HepG2 (cell line): ENCODE results near the gene S1PR5. TPM values are rescaled to one million over a fixed set of nuclear protein-coding genes. Genes with fewer than 3 reads are reported as not detected.
A peak's percentile ranks its signal among the peaks of the same experiment; 100 is the strongest.

Experiments used
- ARNT2 ChIP-seq: sonication (generic); formaldehyde crosslinking; IDR thresholded peaks from 2 replicates; pipeline ENCODE4 v1.8.0; 2022; ENCODE audit warnings: mild to moderate bottlenecking, low read depth, missing genetic modification reagents, moderate library complexity
- CENPT ChIP-seq: sonication (generic); formaldehyde crosslinking; IDR thresholded peaks from 2 replicates; pipeline ENCODE4 v1.8.0; 2022; ENCODE audit warnings: low read depth, mild to moderate bottlenecking, moderate library complexity, missing genetic modification reagents
- DDIT3 ChIP-seq: sonication (generic); formaldehyde crosslinking; IDR thresholded peaks from 2 replicates; pipeline ENCODE4 v1.4.0; 2020; ENCODE audit warnings: mild to moderate bottlenecking, missing genetic modification reagents
- GTF2F1 ChIP-seq: fragments of 150-350 bp; IDR thresholded peaks from 2 replicates; pipeline ENCODE4 v1.6.1; 2014; ENCODE audit warnings: low read length
- MIXL1 ChIP-seq: IDR thresholded peaks from 2 replicates; pipeline ENCODE4 v1.6.1; 2016
- NAIF1 ChIP-seq: sonication (generic); formaldehyde crosslinking; IDR thresholded peaks from 2 replicates; pipeline ENCODE4 v1.5.0; 2020; ENCODE audit warnings: mild to moderate bottlenecking, missing genetic modification reagents, borderline replicate concordance
- NONO ChIP-seq, 2 experiments: fragments of 450-650 bp in 1 of 2; sonication (generic) in 1 of 2; formaldehyde crosslinking in 1 of 2; IDR thresholded peaks in 1 of 2; conservative IDR thresholded peaks in 1 of 2; 2 replicates each; pipeline versions ENCODE4 v1.6.1 to v1.8.0; 2017 to 2022; ENCODE audit warnings: mild to moderate bottlenecking in 1 of 2, missing genetic modification reagents in 1 of 2, moderate library complexity in 1 of 2
- NR2F2 ChIP-seq: IDR thresholded peaks from 2 replicates; pipeline ENCODE4 v1.6.1; 2012; ENCODE audit warnings: low read depth, inconsistent platforms, borderline replicate concordance
- PHF21A ChIP-seq: sonication (generic); formaldehyde crosslinking; IDR thresholded peaks from 2 replicates; pipeline ENCODE4 v1.5.0; 2020; ENCODE audit warnings: mild to moderate bottlenecking, missing genetic modification reagents
- RELA ChIP-seq: sonication (generic); formaldehyde crosslinking; IDR thresholded peaks from 2 replicates; pipeline ENCODE4 v1.4.0; 2020; ENCODE audit warnings: missing genetic modification reagents
- SAP130 ChIP-seq: IDR thresholded peaks from 2 replicates; pipeline ENCODE4 v1.6.1; 2016; ENCODE audit warnings: low read depth
- SNAI1 ChIP-seq: sonication (generic); formaldehyde crosslinking; IDR thresholded peaks from 2 replicates; pipeline ENCODE4 v1.5.0; 2020; ENCODE audit warnings: mild to moderate bottlenecking, missing genetic modification reagents, borderline replicate concordance
- TOPORS ChIP-seq: sonication (generic); formaldehyde crosslinking; IDR thresholded peaks from 2 replicates; pipeline ENCODE4 v1.8.0; 2023; ENCODE audit warnings: mild to moderate bottlenecking, missing genetic modification reagents
- TP53 ChIP-seq: sonication (generic); formaldehyde crosslinking; conservative IDR thresholded peaks from 2 replicates; pipeline ENCODE4 v1.4.0; 2020; ENCODE audit warnings: missing genetic modification reagents
- U2AF1 ChIP-seq: fragments of 200-400 bp; formaldehyde crosslinking; optimal IDR thresholded peaks from 2 replicates; pipeline ENCODE3; 2017; ENCODE audit warnings: mild to moderate bottlenecking, low read depth, low read length
- ZNF205 ChIP-seq: IDR thresholded peaks from 2 replicates; pipeline ENCODE4 v1.6.1; 2018; ENCODE audit warnings: missing biosample characterization, missing genetic modification reagents
- ZNF251 ChIP-seq: sonication (generic); formaldehyde crosslinking; IDR thresholded peaks from 2 replicates; pipeline ENCODE4 v1.9.0; 2021; ENCODE audit warnings: mild to moderate bottlenecking, missing genetic modification reagents
- ZNF296 ChIP-seq: sonication (generic); formaldehyde crosslinking; conservative IDR thresholded peaks from 2 replicates; pipeline ENCODE4 v1.5.0; 2020; ENCODE audit warnings: mild to moderate bottlenecking, missing genetic modification reagents
- ZNF329 ChIP-seq: sonication (generic); formaldehyde crosslinking; IDR thresholded peaks from 2 replicates; pipeline ENCODE4 v1.9.0; 2021; ENCODE audit warnings: low read depth, mild to moderate bottlenecking, missing genetic modification reagents
- ZNF335 ChIP-seq: sonication (generic); formaldehyde crosslinking; IDR thresholded peaks from 2 replicates; pipeline ENCODE4 v1.4.0; 2020; ENCODE audit warnings: missing genetic modification reagents
- ZNF44 ChIP-seq: sonication (generic); formaldehyde crosslinking; IDR thresholded peaks from 2 replicates; pipeline ENCODE4 v1.5.1; 2020; ENCODE audit warnings: mild to moderate bottlenecking, missing genetic modification reagents
- ZNF737 ChIP-seq: sonication (generic); formaldehyde crosslinking; IDR thresholded peaks from 2 replicates; pipeline ENCODE4 v1.5.0; 2020; ENCODE audit warnings: missing genetic modification reagents, mild to moderate bottlenecking, borderline replicate concordance
- ZNF780A ChIP-seq: sonication (generic); formaldehyde crosslinking; IDR thresholded peaks from 2 replicates; pipeline ENCODE4 v1.8.0; 2022; ENCODE audit warnings: mild to moderate bottlenecking, missing genetic modification reagents, moderate library complexity
- ZNF781 ChIP-seq: sonication (generic); formaldehyde crosslinking; IDR thresholded peaks from 2 replicates; pipeline ENCODE4 v1.5.1; 2020; ENCODE audit warnings: borderline replicate concordance, mild to moderate bottlenecking, missing genetic modification reagents; ENCODE audit errors: not compliant biosample characterization
- ZNF790 ChIP-seq: sonication (generic); formaldehyde crosslinking; IDR thresholded peaks from 2 replicates; pipeline ENCODE4 v1.8.0; 2022; ENCODE audit warnings: missing genetic modification reagents, mild to moderate bottlenecking, borderline replicate concordance
- polyA plus RNA-seq, 8 experiments: library from polyadenylated mRNA; depleted of rRNA in 3 of 8; stranded (reverse) in 7 of 8; unstranded in 1 of 8; fragments of >200 nt; fragmentation: Illumina TruSeq in 4 of 8; extraction: Trizol in 4 of 8; gene quantifications; 2 replicates each; pipeline versions ENCODE4 v1.2.1 to v1.2.3, GENCODE V29; 2011 to 2016; ENCODE audit warnings: low read depth in 4 of 8, missing spikeins in 1 of 8, mixed read lengths in 1 of 8; ENCODE audit not compliant: insufficient read depth in 1 of 8
- total RNA-seq, 5 experiments: library from RNA; depleted of rRNA; stranded (reverse); fragments of >200 nt; fragmentation: Illumina TruSeq; extraction: Trizol; gene quantifications; 2 replicates each; pipeline ENCODE4 v1.2.3, GENCODE V29; 2016; ENCODE audit warnings: low read depth in 1 of 5
- TF ChIP-seq, protein P1 (sequence below): sonication (generic); formaldehyde crosslinking; conservative IDR thresholded peaks from 2 replicates; pipeline ENCODE4 v1.8.0; 2022; ENCODE audit warnings: low read depth, missing genetic modification reagents
- TF ChIP-seq, protein P2 (sequence below): sonication (generic); formaldehyde crosslinking; IDR thresholded peaks from 2 replicates; pipeline ENCODE4 v1.4.0; 2020; ENCODE audit warnings: mild to moderate bottlenecking, missing genetic modification reagents

The S1PR5 gene
- total and polyA plus RNA-seq, 2 of the 13 experiments (the other 11 are each of a cell fraction or from before 2014, with no cell fraction given), result 0.04 TPM; not detected in 1

- TF ChIP-seq, protein P1, sequence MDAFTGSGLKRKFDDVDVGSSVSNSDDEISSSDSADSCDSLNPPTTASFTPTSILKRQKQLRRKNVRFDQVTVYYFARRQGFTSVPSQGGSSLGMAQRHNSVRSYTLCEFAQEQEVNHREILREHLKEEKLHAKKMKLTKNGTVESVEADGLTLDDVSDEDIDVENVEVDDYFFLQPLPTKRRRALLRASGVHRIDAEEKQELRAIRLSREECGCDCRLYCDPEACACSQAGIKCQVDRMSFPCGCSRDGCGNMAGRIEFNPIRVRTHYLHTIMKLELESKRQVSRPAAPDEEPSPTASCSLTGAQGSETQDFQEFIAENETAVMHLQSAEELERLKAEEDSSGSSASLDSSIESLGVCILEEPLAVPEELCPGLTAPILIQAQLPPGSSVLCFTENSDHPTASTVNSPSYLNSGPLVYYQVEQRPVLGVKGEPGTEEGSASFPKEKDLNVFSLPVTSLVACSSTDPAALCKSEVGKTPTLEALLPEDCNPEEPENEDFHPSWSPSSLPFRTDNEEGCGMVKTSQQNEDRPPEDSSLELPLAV, result 0 out of 2 replicates have a peak, but pooled peaks have one; percentile 41
- no peak for TF ChIP-seq DDIT3 (CRISPR knock-in tag)
- TF ChIP-seq, protein P2, sequence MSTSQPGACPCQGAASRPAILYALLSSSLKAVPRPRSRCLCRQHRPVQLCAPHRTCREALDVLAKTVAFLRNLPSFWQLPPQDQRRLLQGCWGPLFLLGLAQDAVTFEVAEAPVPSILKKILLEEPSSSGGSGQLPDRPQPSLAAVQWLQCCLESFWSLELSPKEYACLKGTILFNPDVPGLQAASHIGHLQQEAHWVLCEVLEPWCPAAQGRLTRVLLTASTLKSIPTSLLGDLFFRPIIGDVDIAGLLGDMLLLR (CRISPR knock-in tag), result peak; percentile 88; the same call in 1 of the 2 replicates
- TF ChIP-seq RELA (CRISPR knock-in tag), result peak; percentile 67; the same call in 1 of the 2 replicates
- TF ChIP-seq NR2F2, result no peak
- TF ChIP-seq SNAI1 (CRISPR knock-in tag), result no peak
- TF ChIP-seq ZNF44 (CRISPR knock-in tag), result peak; percentile 48; the same call in 1 of the 2 replicates
- TF ChIP-seq CENPT (CRISPR knock-in tag), result 0 out of 2 replicates have a peak, but pooled peaks have one; percentile 35
- TF ChIP-seq SAP130 (CRISPR knock-in tag), result peak; percentile 95
- TF ChIP-seq ZNF790 (CRISPR knock-in tag), result no peak
- TF ChIP-seq PHF21A (CRISPR knock-in tag), result no peak
- TF ChIP-seq ZNF329 (CRISPR knock-in tag), result peak; percentile 87; the same call in 1 of the 2 replicates
- no peak for TF ChIP-seq U2AF1
- no peak for TF ChIP-seq TP53 (CRISPR knock-in tag)
- peak; percentile 71; the same call in 1 of the 2 replicates for TF ChIP-seq NAIF1
- TF ChIP-seq ZNF737, result no peak
- TF ChIP-seq ZNF335 (CRISPR knock-in tag), result peak; percentile 71; the same call in 1 of the 2 replicates
- TF ChIP-seq ARNT2 (CRISPR knock-in tag), result peak; percentile 99
- no peak for TF ChIP-seq GTF2F1
- TF ChIP-seq TOPORS (CRISPR knock-in tag), result peak; percentile 63; the same call in 1 of the 2 replicates
- no peak for TF ChIP-seq ZNF781 (CRISPR knock-in tag)
- no peak for TF ChIP-seq ZNF251 (CRISPR knock-in tag)
- TF ChIP-seq ZNF296 (CRISPR knock-in tag), result no peak
- TF ChIP-seq ZNF780A (CRISPR knock-in tag), result peak; percentile 80; the same call in 1 of the 2 replicates
- no peak for TF ChIP-seq NONO (IDR thresholded peaks at IDR 0.05)
- TF ChIP-seq NONO (CRISPR knock-in tag; conservative IDR thresholded peaks at IDR 0.05), result peak; percentile 95
- peak; percentile 89 for TF ChIP-seq ZNF205 (CRISPR knock-in tag)
- peak; percentile 81 for TF ChIP-seq MIXL1 (CRISPR knock-in tag)
Observed at GRCh38 chr19:10565567-10566407, 48.5 kb upstream of the S1PR5 start, which contains the start of gene KRI1 (continued).
